Measurements from ENCODE around the gene MMP24OS.
"Not testable (repeated sequence)": the region's sequence is repeated elsewhere in the genome, so short reads cannot be mapped to it uniquely, and the experiment has no call there.

MMP24OS gene

DNA sequence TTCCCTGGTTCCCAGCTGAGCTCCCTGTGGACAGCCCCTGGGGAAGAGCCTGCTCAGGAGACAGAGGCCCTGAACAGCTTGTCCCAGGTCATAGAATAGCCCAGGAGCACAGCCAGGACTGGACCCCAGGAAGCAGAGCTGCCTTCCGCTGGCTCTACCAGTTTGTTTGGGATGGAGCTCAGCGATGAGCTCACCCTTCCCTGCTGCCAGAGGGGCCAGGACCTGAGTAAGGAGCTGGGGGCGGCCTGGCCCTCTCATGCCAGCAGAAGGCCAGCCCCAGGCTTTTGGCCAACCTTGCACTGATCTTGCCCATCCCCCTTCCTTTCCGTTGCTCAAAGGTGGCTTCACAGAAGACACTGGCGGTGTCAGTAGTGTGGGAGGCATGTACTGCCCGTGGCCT lies 17.5 kb downstream of the MMP24OS start:
- TF ChIP-seq CTCF (IDR thresholded peaks at IDR 0.05; ENCODE audit: borderline replicate concordance, insufficient read depth, low read depth, low read length) = no peak
- H3K4me3 ChIP-seq (ENCODE audit: low read depth, low read length) = no peak overlapping the region

- TF ChIP-seq CTCF (IDR thresholded peaks at IDR 0.05; ENCODE audit: borderline replicate concordance, insufficient read depth, low read depth, low read length) = no peak
- no peak overlapping the region for H3K4me3 ChIP-seq (ENCODE audit: low read depth, low read length)
Observed at GRCh38 chr20:35257175-35257909, 20.6 kb downstream of the MMP24OS start.

DNA sequence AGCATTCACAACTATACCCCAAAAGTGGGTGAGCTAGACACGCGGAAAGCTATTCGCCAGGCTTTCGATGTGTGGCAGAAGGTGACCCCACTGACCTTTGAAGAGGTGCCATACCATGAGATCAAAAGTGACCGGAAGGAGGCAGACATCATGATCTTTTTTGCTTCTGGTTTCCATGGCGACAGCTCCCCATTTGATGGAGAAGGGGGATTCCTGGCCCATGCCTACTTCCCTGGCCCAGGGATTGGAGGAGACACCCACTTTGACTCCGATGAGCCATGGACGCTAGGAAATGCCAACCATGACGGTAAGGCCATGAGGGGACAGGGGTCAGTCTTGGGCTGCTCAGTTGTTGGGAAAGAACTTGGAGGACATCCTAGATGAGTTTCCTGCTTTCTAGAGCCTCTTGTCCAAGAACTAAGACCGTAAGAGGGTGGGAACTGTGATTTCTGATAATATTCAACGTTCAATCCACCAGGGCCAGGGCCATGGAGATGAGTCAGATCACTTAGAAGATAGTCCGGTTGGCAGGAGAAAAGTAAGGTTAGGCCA lies 23.4 kb downstream of the MMP24OS start:
- no peak for TF ChIP-seq CTCF (IDR thresholded peaks at IDR 0.05; ENCODE audit: borderline replicate concordance, insufficient read depth, low read depth, low read length)
- H3K4me3 ChIP-seq (ENCODE audit: low read depth, low read length) = no peak overlapping the region

- TF ChIP-seq CTCF (IDR thresholded peaks at IDR 0.05; ENCODE audit: borderline replicate concordance, insufficient read depth, low read depth, low read length) = no peak
- H3K4me3 ChIP-seq (ENCODE audit: low read depth, low read length) = no peak overlapping the region
Observed at GRCh38 chr20:35253010-35253409, 24.9 kb downstream of the MMP24OS start.

DNA sequence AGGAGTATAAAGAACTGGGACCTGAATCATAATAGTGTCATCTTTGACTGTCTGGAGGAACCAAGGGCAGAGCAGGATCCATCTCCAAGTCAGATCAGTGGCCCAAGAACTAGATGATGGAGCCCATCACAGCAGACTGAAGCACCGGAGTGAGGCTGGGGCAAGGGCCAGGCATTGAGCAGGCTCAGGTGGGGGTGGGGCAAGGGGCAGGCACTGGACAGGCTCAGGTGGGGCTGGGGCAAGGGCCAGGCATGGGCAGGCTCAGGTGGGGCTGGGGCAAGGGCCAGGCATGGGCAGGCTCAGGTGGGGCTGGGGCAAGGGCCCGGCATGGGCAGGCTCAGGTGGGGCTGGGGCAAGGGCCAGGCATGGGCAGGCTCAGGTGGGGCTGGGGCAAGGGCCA lies 25.3 kb downstream of the MMP24OS start:
- not testable (repeated sequence) for H3K4me3 ChIP-seq (ENCODE audit: low read depth, low read length)

GRCh38 chr20:35252037-35252461 lies 25.9 kb downstream of the MMP24OS start:
- TF ChIP-seq CTCF (IDR thresholded peaks at IDR 0.05; ENCODE audit: borderline replicate concordance, insufficient read depth, low read depth, low read length) = no peak
- no peak overlapping the region for H3K4me3 ChIP-seq (ENCODE audit: low read depth, low read length)

- H3K4me3 ChIP-seq (ENCODE audit: low read depth, low read length) = no peak overlapping the region
- no peak for TF ChIP-seq CTCF (IDR thresholded peaks at IDR 0.05; ENCODE audit: borderline replicate concordance, insufficient read depth, low read depth, low read length)
Observed at GRCh38 chr20:35251613-35251940, 26.3 kb downstream of the MMP24OS start.
